GM18867 (cell line): ENCODE data around the gene ADAD1.
"Not testable (repeated sequence)": the region's sequence is repeated elsewhere in the genome, so short reads cannot be mapped to it uniquely, and the experiment has no call there.

Source experiments
- ATAC-seq: cut with Tn5 transposase; IDR thresholded peaks from one replicate; pipeline ENCODE4 v1.9.1; 2021; ENCODE audit warnings: mild to moderate bottlenecking, moderate library complexity; ENCODE audit not compliant: unreplicated experiment

ADAD1 gene

DNA sequence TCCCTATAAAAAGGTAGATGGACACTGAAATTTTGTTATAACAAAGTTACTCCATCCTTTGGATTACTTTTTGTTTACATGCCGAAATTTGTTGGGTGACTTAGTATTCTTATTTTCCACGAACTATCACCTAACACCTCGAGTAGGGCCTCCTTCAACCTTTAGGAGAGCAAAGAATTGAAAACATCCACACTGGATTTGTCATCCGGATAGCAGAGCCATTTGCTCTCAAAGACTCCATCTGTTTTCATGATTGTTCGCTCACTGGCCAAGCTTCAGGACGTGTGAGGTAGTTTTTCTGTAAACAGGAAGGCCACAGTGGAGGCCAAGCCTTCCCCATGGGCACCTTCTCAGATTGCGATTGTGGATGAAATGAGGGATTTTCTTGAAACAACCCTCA lies at the start of gene ADAD1:
Gene ADAD1, plus strand, starts transcription at position 301 of the 400 bp plus-strand sequence. CDS start 1,059 bp downstream, outside the sequence.
- ATAC-seq = no peak

DNA sequence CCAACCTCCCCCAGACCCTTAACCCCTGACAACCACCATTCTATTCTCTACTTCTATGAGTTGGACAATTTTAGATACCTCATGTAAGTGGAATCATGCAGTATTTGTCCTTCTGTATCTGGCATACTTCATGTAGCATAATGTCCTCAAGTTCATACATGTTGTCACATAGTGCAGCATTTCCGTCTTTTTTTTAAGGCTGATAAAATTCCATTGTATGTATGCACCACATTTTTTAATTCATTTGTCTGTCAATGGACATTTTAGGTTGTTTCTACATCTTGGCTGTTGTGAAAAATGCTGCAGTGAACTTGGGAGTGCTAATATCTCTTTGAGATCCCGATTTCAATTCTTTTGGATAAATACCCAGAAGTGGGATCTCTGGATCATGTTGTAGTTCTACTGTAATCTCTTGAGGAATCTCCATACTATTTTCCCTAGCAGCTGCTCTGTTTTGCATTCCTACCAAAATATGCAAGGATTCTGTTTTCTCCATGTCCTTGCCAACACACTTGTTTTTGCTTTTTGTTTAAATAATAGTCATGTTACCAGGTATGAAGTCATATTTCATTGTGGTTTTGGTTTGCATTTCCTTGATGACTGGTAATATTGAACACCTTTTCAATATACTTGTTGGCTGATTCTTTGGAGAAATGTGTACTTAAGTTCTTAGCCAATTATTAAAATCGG lies 48.8 kb upstream of the ADAD1 start:
- no peak for ATAC-seq

DNA sequence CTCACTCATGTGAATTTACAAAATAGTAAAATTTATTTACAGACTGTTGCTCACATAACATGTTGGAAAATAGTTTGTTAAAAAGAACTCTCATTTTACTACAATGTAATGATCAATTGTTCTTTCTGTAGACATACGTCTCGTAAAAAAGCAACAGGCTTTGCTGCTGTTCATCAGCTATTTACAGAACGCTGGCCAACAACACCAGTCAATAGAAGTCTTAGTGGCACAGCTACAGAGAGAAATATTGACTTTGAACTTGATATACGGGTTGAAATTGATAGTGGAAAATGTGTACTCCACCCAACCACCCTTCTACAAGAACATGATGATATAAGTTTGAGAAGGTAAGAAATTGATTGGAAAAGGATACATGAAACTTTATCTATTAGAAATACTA lies 47.6 kb upstream of the ADAD1 start:
- no peak for ATAC-seq

DNA sequence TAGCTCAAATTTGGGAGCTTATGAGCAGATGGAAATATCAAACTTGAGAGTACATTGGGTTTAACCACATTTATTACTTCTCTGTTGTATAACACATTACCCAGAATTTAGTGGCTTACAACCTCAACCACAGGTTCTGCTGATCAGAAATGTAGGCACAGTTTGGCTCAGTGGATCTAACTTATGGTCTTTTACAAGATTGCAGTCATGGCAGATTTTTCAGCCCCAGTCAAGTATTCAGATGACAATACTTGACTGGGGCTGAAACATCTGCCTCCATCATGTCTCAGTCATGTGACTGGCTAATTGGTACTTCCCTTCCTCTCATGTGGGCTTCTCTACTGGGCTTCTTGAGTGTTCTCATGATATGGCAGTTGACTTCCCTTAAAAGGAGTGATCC lies 44.0 kb upstream of the ADAD1 start:
- no peak for ATAC-seq

DNA sequence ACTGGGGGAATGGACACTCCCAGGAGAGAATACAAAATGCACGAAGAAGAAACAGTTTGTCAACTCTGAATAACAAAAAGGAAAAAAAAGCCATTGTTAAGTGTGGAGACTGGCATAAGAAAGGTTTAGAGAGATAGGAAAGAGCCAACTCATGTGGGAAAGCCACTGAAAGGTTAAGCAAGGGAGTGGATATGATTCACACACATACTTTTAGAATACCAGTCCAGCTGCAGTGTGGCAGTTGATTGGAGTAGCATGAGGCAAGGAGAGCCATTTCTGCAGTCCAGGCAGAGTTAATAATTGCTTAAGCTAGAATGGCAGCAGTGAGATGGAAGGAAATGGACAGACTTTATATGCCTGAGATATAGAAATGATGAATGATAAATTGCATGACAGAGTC lies 36.9 kb upstream of the ADAD1 start:
- ATAC-seq = no peak

DNA sequence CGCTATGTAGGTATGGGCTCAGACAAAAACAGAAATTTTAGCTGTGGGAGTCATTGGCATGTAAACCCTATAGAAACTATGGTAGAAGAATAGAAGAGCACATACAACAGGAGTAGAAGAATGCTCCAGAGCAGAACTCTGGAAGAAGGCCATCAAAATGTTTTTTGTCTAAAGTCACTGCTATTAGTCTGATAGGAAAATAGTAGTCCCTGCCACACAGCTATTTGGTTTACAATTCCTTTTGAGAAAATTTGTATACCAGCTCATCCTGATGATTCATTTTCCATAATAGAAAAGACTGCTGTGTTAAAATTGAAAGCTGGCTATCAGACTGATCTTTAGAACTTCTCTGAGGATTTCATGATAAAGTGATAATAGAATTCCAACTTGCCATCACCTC lies 32.8 kb upstream of the ADAD1 start:
- ATAC-seq = no peak

DNA sequence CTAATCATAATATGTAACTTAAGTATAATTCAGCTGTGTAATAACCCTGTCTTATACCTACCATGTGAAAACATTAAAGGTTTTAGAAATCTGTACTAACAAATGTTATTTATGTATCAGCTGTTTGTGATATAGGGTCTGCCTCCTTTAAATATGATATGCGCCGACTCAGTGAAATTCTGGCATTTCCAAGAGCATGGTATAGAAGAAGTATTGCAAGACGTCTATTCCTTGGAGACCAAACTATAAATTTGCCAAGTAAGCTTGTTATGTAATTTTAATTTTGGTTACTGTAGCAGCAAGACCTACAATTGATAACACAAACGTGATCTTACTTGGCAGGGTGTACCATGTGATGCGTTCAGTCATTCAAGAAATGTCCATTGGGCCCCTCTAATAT lies 32.3 kb upstream of the ADAD1 start:
- ATAC-seq = no peak

DNA sequence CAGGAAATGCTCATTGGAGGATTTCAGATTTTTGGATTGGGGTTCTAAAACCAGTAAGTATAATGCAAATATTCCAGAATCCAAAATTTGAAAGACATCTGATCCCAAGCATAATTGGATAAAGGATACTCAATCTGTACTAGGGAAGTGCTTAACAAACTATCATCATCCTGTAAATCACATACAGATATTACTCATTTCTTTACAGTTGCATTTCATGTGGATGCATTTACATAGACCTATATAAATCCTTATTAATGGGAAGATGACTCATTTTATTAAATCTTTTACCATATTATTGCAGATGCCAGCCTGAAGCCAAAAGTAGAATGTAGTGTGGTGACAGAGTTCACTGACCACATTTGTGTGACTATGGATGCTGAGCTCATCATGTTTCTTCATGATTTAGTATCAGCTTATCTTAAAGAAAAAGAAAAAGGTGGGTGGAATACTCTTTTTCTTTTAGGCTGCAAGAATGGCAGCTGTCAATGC lies 22.4 kb upstream of the ADAD1 start:
- ATAC-seq = no peak

DNA sequence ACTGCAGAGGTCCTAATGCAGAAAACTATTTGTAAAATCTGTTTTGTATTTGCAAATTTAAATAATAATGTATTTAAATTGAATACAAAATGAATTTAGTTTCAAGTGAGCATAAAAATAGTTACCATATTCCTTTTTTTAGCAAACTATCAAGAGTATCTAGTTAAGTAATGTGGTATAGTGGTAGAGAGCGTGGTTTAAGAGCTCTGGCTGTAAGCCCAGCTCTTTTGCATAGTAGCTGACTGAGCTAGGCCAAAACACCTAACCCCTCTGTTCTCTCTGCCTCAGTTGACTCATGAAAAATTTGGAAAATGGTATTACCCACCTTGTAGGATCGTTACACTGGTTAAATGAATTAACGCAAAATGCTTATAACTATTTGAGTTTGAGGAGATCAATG lies 18.1 kb upstream of the ADAD1 start:
- peak; percentile 46 for ATAC-seq

DNA sequence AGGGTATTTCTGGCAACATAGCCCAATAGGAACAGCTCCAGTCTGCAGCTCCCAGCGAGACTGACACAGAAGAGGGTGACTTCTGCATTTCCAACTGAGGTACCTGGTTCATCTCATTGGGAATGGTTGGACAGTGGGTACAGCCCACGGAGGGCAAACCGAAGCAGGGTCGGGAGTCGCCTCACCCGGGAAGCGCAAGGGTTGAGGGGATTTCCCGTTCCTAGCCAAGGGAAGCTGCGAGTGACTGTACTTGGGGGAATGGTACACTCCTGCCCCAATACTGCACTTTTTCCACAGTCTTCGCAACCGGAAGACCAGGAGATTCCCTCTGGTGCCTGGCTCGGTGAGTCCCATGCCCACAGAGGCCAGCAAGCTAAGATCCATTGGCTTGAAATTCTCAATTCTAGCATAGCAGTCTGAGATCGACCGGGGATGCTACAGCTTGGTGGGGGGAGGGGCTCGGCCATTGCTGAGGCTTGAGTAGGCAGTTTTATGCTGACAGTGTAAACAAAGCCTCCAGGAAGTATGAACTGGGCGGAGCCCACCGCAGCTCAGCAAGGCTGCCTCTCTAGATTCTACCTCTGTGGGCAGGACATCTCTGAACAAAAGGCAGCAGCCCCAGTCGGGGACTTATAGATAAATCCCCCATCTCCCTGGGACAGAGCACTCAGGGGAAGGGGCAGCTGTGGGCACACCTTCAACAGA lies 14.0 kb upstream of the ADAD1 start:
- no peak for ATAC-seq

DNA sequence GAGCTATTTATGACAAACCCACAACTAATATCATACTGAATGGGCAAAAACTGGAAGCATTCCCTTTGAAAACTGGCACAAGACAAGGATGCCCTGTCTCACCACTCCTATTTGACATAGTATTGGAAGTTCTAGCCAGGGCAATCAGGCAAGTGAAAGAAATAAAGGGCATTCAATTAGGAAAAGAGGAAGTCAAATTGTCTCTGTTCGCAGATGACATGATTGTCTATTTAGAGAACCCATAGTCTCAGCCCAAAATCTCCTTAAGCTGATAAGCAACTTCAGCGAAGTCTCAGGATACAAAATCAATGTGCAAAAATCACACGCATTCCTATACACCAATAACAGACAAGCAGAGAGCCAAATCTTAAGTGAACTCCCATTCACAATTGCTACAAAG lies 10.0 kb upstream of the ADAD1 start:
- not testable (repeated sequence) for ATAC-seq

DNA sequence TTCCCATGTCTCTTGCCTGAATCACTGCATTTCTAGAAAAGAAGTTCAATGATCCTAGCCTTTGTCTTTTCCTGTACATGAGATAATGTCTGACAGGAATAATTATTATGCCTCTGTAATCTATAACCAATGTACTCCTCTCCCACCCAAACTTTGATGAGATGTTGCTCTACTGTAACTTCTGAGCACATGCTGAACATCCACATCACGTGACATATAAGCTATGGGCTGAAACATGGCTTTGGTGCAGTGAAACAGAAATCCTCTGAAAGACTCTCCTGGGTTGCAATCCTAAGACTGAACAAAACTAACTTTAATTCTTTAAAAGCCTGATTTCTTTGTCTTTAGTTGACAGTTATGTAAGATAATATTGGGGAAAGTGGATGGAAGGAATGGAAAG lies 1.5 kb upstream of the ADAD1 start:
- ATAC-seq = no peak

DNA sequence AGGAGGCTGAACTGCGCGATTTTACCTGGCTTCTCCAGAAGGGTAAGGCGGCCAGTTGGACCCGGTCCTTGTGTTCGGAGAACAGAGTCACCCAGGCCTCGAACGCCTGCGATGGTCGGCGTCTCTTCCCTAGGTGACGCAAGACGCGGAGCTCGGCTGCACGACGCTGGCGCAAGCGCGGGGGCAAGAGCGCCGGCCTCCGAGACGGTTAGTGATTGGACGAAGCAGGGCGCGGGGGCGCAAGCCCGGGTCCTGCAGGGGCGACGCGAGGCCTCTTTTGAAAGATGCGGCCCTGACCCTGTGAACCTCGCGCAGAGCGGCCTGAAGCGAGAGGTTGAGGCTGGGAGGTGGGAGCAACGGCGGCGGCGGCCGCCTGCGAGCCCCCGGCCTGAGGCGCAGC lies 428 bp downstream of the ADAD1 start:
- no peak for ATAC-seq

DNA sequence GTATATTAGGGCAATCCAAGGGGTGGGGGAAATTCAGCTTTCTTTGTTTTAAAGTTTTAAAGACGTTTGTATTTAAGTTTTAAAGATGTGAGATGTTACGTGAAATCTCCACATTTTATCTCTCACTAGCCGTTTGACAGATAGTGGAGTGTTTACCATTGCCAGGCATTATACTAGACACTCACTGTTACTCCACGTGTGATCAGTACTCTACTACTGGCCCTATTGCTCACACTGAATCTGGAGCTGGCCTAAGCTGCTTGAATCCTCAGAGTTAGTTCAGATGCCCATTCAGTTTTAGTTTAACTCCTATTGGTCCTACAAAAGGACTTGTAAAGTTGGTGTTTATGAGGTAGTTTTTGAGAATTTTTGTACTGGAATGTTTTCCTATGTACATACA lies 4.5 kb downstream of the ADAD1 start:
- no peak for ATAC-seq

DNA sequence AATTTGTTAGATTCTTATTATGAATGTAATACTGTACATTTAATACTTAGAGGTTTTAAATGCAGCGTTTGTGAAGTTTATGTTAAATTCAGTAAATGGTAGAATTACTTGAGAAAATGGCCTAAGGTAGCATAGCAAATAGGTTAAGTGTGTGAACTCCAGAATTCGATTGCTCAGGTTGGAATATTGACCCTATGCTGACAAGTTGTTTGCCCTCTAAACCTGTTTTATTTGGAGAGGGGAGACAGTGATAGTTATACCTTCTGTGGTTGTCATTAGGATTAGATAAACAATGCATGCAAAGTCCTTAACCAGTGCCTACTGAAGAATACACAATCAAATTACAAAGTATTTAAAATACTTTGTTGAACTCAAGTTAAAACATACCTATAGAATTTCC lies 5.4 kb downstream of the ADAD1 start:
- no peak for ATAC-seq

DNA sequence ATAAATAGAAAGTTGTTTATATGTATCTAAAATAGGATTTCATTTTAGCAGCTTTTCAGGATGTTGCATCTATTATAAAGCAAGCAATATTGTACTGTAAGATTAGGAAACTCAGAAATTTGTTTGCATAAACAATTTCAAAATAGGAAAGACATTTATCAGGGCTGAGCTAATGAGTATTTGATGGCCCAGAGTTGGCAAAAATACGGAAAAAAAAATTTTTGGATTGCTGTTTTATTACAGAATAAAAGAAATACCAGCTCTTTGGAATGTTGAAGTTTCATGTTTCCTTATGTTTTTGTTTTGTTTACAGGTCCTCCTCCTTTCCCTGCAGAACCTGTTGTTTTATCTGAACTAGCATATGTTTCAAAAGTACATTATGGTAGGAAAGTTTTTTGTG lies 14.5 kb downstream of the ADAD1 start:
- ATAC-seq = no peak

DNA sequence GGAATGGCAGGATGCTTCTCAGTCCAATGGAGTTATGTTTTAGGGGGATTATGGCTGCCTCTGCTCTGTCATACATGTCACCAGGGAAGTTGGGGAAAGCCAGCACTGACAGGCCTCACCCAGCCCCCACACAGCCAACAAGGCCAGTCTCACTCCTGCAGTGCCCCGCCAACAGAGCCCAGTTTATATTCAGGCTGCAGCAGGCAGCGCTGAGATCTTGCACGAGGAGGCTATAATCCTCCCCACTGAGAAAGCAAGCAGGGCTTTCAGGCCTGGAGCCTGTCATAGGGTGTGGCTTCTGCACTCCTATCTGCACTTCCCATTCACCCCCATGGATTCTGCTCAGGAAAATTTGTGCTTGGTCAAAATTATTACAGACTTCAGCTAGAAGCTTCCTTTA lies 25.1 kb downstream of the ADAD1 start:
- ATAC-seq = no peak

DNA sequence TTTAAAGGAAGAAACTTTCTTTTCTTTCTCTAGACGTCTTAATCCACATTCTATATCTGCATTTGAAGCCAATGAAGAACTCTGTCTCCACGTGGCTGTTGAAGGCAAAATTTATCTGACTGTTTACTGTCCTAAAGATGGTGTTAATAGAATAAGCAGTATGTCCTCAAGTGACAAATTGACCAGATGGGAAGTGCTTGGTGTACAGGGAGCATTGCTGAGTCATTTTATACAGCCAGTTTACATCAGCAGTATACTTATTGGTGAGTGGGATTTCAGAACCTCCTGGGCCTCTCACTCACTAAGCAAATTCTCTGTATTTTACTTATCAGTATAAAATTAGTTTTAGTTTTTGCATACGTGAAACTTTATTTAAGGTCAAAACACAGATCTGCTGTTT lies 33.7 kb downstream of the ADAD1 start:
- no peak for ATAC-seq

DNA sequence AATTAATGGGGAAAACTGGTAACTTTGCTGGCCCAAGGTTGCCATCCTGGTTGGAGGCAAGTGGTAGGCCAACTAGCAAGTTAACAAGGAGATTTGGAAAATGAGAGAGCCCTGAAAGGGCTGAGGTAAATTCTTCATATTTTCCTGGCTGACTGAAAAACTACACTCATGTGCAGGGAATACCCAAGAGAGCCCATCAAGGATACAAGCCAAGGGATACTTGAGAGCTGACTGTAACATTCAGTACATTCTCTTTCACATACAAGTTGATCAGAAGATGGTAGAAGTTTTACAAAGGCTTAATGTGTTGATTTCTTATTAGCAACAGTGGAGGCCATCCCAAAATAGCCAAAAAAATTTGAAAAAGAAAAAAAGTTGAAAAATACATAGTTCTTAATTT lies 44.4 kb downstream of the ADAD1 start:
- no peak for ATAC-seq

DNA sequence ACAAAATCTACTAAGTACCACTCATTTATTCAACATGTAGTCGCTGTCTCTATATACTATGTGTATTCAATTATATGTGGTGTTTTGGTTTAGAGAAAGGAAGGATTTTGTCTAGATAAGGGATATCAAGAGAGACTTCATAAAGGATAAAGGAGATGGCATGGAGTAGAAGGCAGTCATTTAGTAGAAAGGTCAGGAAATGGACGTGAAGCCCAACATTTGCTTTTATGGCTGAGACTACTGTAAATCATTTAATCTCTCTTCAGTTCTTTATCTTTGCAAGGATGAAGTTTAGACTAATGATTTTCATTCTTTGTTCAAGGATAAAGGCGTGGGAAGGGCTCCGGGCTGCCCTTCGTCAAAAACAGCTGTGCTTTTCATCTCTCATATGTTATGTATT lies 52.5 kb downstream of the ADAD1 start:
- no peak for ATAC-seq

DNA sequence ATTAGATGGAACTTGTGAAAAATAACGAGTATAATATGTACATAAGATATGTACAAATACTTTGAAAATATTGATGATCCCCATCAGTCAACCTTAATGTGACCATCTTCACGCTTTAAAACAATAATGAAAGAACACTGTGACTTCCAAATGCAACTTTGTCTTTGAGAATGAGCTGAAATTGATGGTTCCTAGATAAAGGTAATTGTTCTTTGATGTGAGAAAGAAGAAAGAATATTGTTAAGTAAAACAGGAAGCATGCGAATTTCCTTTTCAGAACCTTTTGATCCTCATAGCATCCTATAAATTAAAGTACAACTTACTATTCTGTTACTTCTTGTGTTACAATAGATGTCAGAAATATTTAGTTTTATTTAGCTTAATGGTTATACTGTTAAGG lies 55.5 kb downstream of the ADAD1 start:
- ATAC-seq = no peak

DNA sequence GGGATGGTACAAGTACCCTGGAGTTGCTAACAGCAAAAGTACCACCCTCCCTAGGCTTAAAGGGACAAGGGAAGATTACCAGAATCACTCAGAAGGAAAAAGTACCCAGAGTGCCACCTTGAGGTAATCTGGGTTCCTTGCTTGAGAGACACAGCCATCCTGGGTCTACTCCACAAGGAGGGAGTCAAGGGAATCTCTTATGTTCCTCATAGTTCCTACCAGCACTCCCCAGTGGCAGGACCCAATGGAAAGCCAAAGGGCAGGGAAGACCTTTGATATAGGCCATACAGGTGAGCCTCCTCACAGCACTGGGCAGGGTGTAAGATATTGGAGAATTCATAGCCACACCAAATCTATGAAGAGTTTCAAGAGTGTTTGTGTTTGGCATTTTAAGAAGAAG lies 72.0 kb downstream of the ADAD1 start:
- no peak for ATAC-seq
